MG63 (cell line): Measurements from ENCODE around the gene RND1. TPM values are rescaled to one million over a fixed set of nuclear protein-coding genes. Genes with fewer than 3 reads are reported as not detected.
"Not testable (repeated sequence)": the region's sequence is repeated elsewhere in the genome, so short reads cannot be mapped to it uniquely, and the experiment has no call there.

Experiments
- DNase-seq: peaks from one replicate; pipeline ENCODE4 v3.0.0-alpha.2; 2020
- H3K27me3 ChIP-seq: fragments of 250-450 bp; sonication (Bioruptor Pico); 2 replicates; pipeline ENCODE4 v1.5.1; 2020; ENCODE audit warnings: mild to moderate bottlenecking, moderate library complexity
- H3K36me3 ChIP-seq: fragments of 250-450 bp; sonication (Bioruptor Pico); 2 replicates; pipeline ENCODE4 v1.5.1; 2020; ENCODE audit warnings: mild to moderate bottlenecking, moderate library complexity
- H3K4me3 ChIP-seq: fragments of 250-450 bp; sonication (Bioruptor Pico); 2 replicates; pipeline ENCODE4 v1.5.1; 2020; ENCODE audit warnings: mild to moderate bottlenecking, moderate library complexity
- H3K9me3 ChIP-seq: fragments of 250-450 bp; sonication (Bioruptor Pico); 2 replicates; pipeline ENCODE4 v1.5.1; 2020; ENCODE audit warnings: mild to moderate bottlenecking, moderate library complexity
- total RNA-seq: library from RNA; depleted of rRNA; stranded (reverse); fragments of >200 nt; shearing (Covaris generic); gene quantifications from 2 replicates; pipeline ENCODE4 v1.2.3, GENCODE V29; 2014; ENCODE audit warnings: low replicate concordance

Gene RND1
- total RNA-seq, 1 experiment from 2014 or later: not detected

GRCh38 chr12:48852734-48853688, 12.7 kb downstream of the RND1 start:
- peaks cover 16% of the 10 kb centered on the region for H3K36me3 ChIP-seq
- H3K9me3 ChIP-seq: no peaks in the 10 kb centered on the region
- H3K4me3 ChIP-seq: peak overlapping the region; percentile 89
- peak; percentile 58 for DNase-seq
- no peaks in the 10 kb centered on the region for H3K27me3 ChIP-seq

- no peaks in the 10 kb centered on the region for H3K9me3 ChIP-seq
Observed at GRCh38 chr12:48851883-48852733, 13.6 kb downstream of the RND1 start, which contains the start of gene DDX23. TSS of gene DDX23 (minus strand) at chr12:48852163. CDS start at chr12:48845782, 6,381 bp downstream.

GRCh38 chr12:48842021-48842420, 23.6 kb downstream of the RND1 start:
- DNase-seq, H3K27me3 ChIP-seq, H3K4me3 ChIP-seq, H3K9me3 ChIP-seq: not testable (repeated sequence)
- peaks cover 59% of the 10 kb centered on the region for H3K36me3 ChIP-seq

More at GRCh38 chr12:48851883-48852733, 13.6 kb downstream of the RND1 start, which contains the start of gene DDX23:
- H3K36me3 ChIP-seq: peaks cover 17% of the 10 kb centered on the region
- peak; percentile 97 for DNase-seq
- H3K27me3 ChIP-seq: no peaks in the 10 kb centered on the region
- peak within 1 kb of the TSS; percentile 89 for H3K4me3 ChIP-seq

GRCh38 chr12:48838048-48838447, 27.6 kb downstream of the RND1 start:
- Histone ChIP-seq H3K36me3 (peaks cover 74% of the 10 kb centered on the region), H3K27me3 (no peaks in the 10 kb centered on the region), H3K9me3 (no peaks in the 10 kb centered on the region), H3K4me3 (no peak overlapping the region)
- no peak for DNase-seq

GRCh38 chr12:48832321-48833060, 33.2 kb downstream of the RND1 start:
- no peak for DNase-seq
- H3K36me3 ChIP-seq: peaks cover 82% of the 10 kb centered on the region
- H3K27me3 ChIP-seq: no peaks in the 10 kb centered on the region
- H3K9me3 ChIP-seq: no peaks in the 10 kb centered on the region
- no peak overlapping the region for H3K4me3 ChIP-seq

GRCh38 chr12:48831257-48831656, 34.4 kb downstream of the RND1 start:
- DNase-seq: no peak
- Histone ChIP-seq H3K4me3 (no peak overlapping the region), H3K36me3 (peaks cover 70% of the 10 kb centered on the region)

GRCh38 chr12:48828841-48829575, 36.7 kb downstream of the RND1 start:
- Histone ChIP-seq H3K36me3 (peaks cover 52% of the 10 kb centered on the region), H3K27me3 (no peaks in the 10 kb centered on the region), H3K9me3 (no peaks in the 10 kb centered on the region), H3K4me3 (no peak overlapping the region)
- DNase-seq: no peak

More at GRCh38 chr12:48831257-48831656, 34.4 kb downstream of the RND1 start:
- H3K27me3 ChIP-seq: no peaks in the 10 kb centered on the region
- no peaks in the 10 kb centered on the region for H3K9me3 ChIP-seq

GRCh38 chr12:48828293-48828692, 37.4 kb downstream of the RND1 start:
- Histone ChIP-seq H3K36me3 (peaks cover 45% of the 10 kb centered on the region), H3K4me3 (no peak overlapping the region), H3K9me3 (no peaks in the 10 kb centered on the region), H3K27me3 (no peaks in the 10 kb centered on the region)
- no peak for DNase-seq

GRCh38 chr12:48827513-48828096, 38.1 kb downstream of the RND1 start:
- Histone ChIP-seq H3K36me3 (peaks cover 38% of the 10 kb centered on the region), H3K4me3 (no peak overlapping the region), H3K27me3 (no peaks in the 10 kb centered on the region), H3K9me3 (no peaks in the 10 kb centered on the region)
- no peak for DNase-seq

GRCh38 chr12:48827026-48827425, 38.6 kb downstream of the RND1 start:
- H3K9me3 ChIP-seq: no peaks in the 10 kb centered on the region
- H3K27me3 ChIP-seq: no peaks in the 10 kb centered on the region
- no peak for DNase-seq
- no peak overlapping the region for H3K4me3 ChIP-seq
- H3K36me3 ChIP-seq: peaks cover 32% of the 10 kb centered on the region

GRCh38 chr12:48826209-48826855, 39.3 kb downstream of the RND1 start:
- no peaks in the 10 kb centered on the region for H3K27me3 ChIP-seq
- H3K9me3 ChIP-seq: no peaks in the 10 kb centered on the region
- no peak for DNase-seq
- H3K4me3 ChIP-seq: no peak overlapping the region
- peaks cover 27% of the 10 kb centered on the region for H3K36me3 ChIP-seq

- no peaks in the 10 kb centered on the region for H3K9me3 ChIP-seq
- H3K4me3 ChIP-seq: no peak overlapping the region
- H3K36me3 ChIP-seq: peaks cover 12% of the 10 kb centered on the region
- no peaks in the 10 kb centered on the region for H3K27me3 ChIP-seq
- no peak for DNase-seq
Observed at GRCh38 chr12:48824905-48825304, 40.8 kb downstream of the RND1 start.

- H3K9me3 ChIP-seq: no peaks in the 10 kb centered on the region
- H3K4me3 ChIP-seq: no peak overlapping the region
- no peak for DNase-seq
- H3K36me3 ChIP-seq: peaks cover 9% of the 10 kb centered on the region
- H3K27me3 ChIP-seq: no peaks in the 10 kb centered on the region
Observed at GRCh38 chr12:48824112-48824511, 41.6 kb downstream of the RND1 start.

- Histone ChIP-seq H3K4me3 (no peak overlapping the region), H3K27me3 (no peaks in the 10 kb centered on the region), H3K9me3 (no peaks in the 10 kb centered on the region), H3K36me3 (peaks cover 4% of the 10 kb centered on the region; the same call in 1 of the 2 replicates)
- no peak for DNase-seq
Observed at GRCh38 chr12:48823281-48823680, 42.4 kb downstream of the RND1 start.

GRCh38 chr12:48822711-48823110, 43.0 kb downstream of the RND1 start:
- no peak for DNase-seq
- Histone ChIP-seq H3K4me3 (no peak overlapping the region), H3K27me3 (no peaks in the 10 kb centered on the region), H3K9me3 (no peaks in the 10 kb centered on the region), H3K36me3 (peaks cover 4% of the 10 kb centered on the region; the same call in 1 of the 2 replicates)
